PC-3 (cell line): Measurements from ENCODE around the gene USP34. TPM values are rescaled to one million over a fixed set of nuclear protein-coding genes. Genes with fewer than 3 reads are reported as not detected.

ENCODE experiments used
- ATAC-seq: fragments of 200-7000 bp; cut with Tn5 transposase; 2 replicates; pipeline ENCODE4 v1.9.1; 2020; ENCODE audit warnings: mild to moderate bottlenecking, moderate library complexity
- BruUV-seq: library from RNA; stranded (reverse); fragments of 400-500 nt; replicated peaks from 2 replicates; lab custom pipeline; 2021; lab: Mats Ljungman, UMichigan
- CTCF ChIA-PET: fragments of 300-600 bp; sonication (Branson Sonifier 250); formaldehyde crosslinking; loops from one replicate; lab custom pipeline; 2022; ENCODE audit warnings: antibody characterized with exemption; lab: Charles Lee
- POLR2A ChIA-PET: fragments of 300-600 bp; sonication (Branson Sonifier 250); formaldehyde crosslinking; loops from one replicate; lab custom pipeline; 2022; ENCODE audit warnings: antibody characterized with exemption; ENCODE audit not compliant: unreplicated experiment; lab: Charles Lee
- DNase-seq: peaks from one replicate; pipeline ENCODE4 v3.0.0-alpha.2; 2015
- H2AFZ ChIP-seq: fragments of 300-600 bp; sonication (generic); 2 replicates; pipeline ENCODE4 v1.6.0; 2016; ENCODE audit warnings: antibody characterized with exemption, low read length
- H3F3A ChIP-seq: fragments of 300-600 bp; sonication (generic); one replicate; pipeline ENCODE4 v1.6.0; 2017; ENCODE audit warnings: antibody characterized with exemption, low read length, control low read depth, mild to moderate bottlenecking; ENCODE audit not compliant: unreplicated experiment
- H3K27ac ChIP-seq: fragments of 300-600 bp; sonication (generic); 2 replicates; pipeline ENCODE4 v1.5.1; 2016; ENCODE audit warnings: mild to moderate bottlenecking, low read length
- H3K27me3 ChIP-seq: fragments of 300-600 bp; sonication (generic); 2 replicates; pipeline ENCODE4 v1.6.1; 2016; ENCODE audit warnings: low read length, mixed read lengths
- H3K36me3 ChIP-seq: fragments of 300-600 bp; sonication (generic); 2 replicates; pipeline ENCODE4 v1.6.1; 2016; ENCODE audit warnings: low read depth, mixed run types, low read length, mixed read lengths
- H3K4me1 ChIP-seq: fragments of 300-600 bp; sonication (generic); 2 replicates; pipeline ENCODE4 v1.5.1; 2016; ENCODE audit warnings: low read length; ENCODE audit not compliant: insufficient read depth
- H3K4me2 ChIP-seq: fragments of 300-600 bp; sonication (generic); 2 replicates; pipeline ENCODE4 v1.6.0; 2016; ENCODE audit warnings: low read length
- H3K4me3 ChIP-seq: fragments of 300-600 bp; sonication (generic); 2 replicates; pipeline ENCODE4 v1.5.1; 2016; ENCODE audit warnings: mild to moderate bottlenecking, low read length, mixed read lengths
- H3K79me2 ChIP-seq: fragments of 300-600 bp; sonication (generic); 2 replicates; pipeline ENCODE4 v1.6.1; 2017; ENCODE audit warnings: low read length, mixed read lengths
- H3K9ac ChIP-seq: fragments of 300-600 bp; sonication (generic); 2 replicates; pipeline ENCODE4 v1.6.0; 2016; ENCODE audit warnings: mild to moderate bottlenecking, low read length
- H3K9me2 ChIP-seq: fragments of 300-600 bp; sonication (generic); replicated peaks from 2 replicates; pipeline ENCODE4 v1.6.1; 2016; ENCODE audit warnings: mixed run types, low read length, mixed read lengths
- H3K9me3 ChIP-seq: fragments of 300-600 bp; sonication (generic); 2 replicates; pipeline ENCODE4 v1.6.1; 2016; ENCODE audit warnings: low read length, mixed read lengths
- H4K20me1 ChIP-seq: fragments of 300-600 bp; sonication (generic); 2 replicates; pipeline ENCODE4 v1.6.1; 2016; ENCODE audit warnings: low read length, mixed read lengths
- CTCF ChIP-seq: fragments of 300-600 bp; sonication (generic); conservative IDR thresholded peaks from 2 replicates; pipeline ENCODE4 v1.5.1; 2017; ENCODE audit warnings: antibody characterized with exemption, low read depth, mild to moderate bottlenecking, low read length
- EZH2 ChIP-seq: fragments of 300-600 bp; sonication (generic); IDR thresholded peaks from one replicate; pipeline ENCODE4 v1.6.1; 2017; ENCODE audit warnings: antibody characterized with exemption, mild to moderate bottlenecking, low read length; ENCODE audit not compliant: unreplicated experiment
- EZH2phosphoT487 ChIP-seq: fragments of 300-600 bp; sonication (generic); IDR thresholded peaks from 2 replicates; pipeline ENCODE4 v1.6.1; 2018; ENCODE audit warnings: mild to moderate bottlenecking, antibody characterized with exemption, low read length, borderline replicate concordance
- intact Hi-C: fragments of 100-400 bp; cut with micrococcal nuclease; formaldehyde crosslinking; loops from 2 replicates; pipeline ENCODE4 v1.9.0; 2023
- total RNA-seq: library from RNA; depleted of rRNA; stranded (reverse); fragments of >200 nt; gene quantifications from 2 replicates; pipeline ENCODE4 v1.2.3, GENCODE V29; 2014; rRNA removed

USP34 gene
- total RNA-seq, 1 experiment from 2014 or later = 67.1 TPM

- H3F3A ChIP-seq = peaks cover 5% of the 10 kb centered on the region
- ChIA-PET POLR2A (no interaction called here), CTCF (interaction anchor here (0.6 kb wide), 1 partner anchor 17 kb away, joined by 3 read pairs; no protein-coding TSS in a partner anchor)
- ATAC-seq (no peak), DNase-seq (no peak)
- H3K36me3 ChIP-seq = no peaks in the 10 kb centered on the region
- H2AFZ ChIP-seq = no peak overlapping the region
- H3K4me3 ChIP-seq = no peak overlapping the region
- H3K79me2 ChIP-seq = no peaks in the 10 kb centered on the region
- no peaks in the 10 kb centered on the region for H3K27me3 ChIP-seq
- no peak overlapping the region for H3K4me2 ChIP-seq
- TF ChIP-seq EZH2phosphoT487 (no peak), EZH2 (no peak), CTCF (no peak)
- H3K27ac ChIP-seq = no peak overlapping the region
- no peaks in the 10 kb centered on the region for H3K9me2 ChIP-seq
- no peak overlapping the region for H3K9ac ChIP-seq
- no peaks in the 10 kb centered on the region for H4K20me1 ChIP-seq
- BruUV-seq = no TSS peak
- no peaks in the 10 kb centered on the region for H3K4me1 ChIP-seq
- H3K9me3 ChIP-seq = no peaks in the 10 kb centered on the region
- intact Hi-C loops = loop anchor here (10.0 kb wide), 1 partner anchor 756 kb away; no protein-coding TSS in a partner anchor
These were observed 332.0 kb downstream of the USP34 start for GRCh38 chr2:61138859-61139258.

Other genes starting within 250 kb of the USP34 start
- 138 and 170 TPM in 2 replicates for gene XPO1, start 67.3 kb upstream of the USP34 start, total RNA-seq